Gastrocnemius medialis (tissue), 4 donors: Measurements from ENCODE around the gene SH3GL1.

Source experiments
- POLR2A ChIP-seq, 2 donors: fragments of 450-650 bp; IDR thresholded peaks; one replicate each; pipeline ENCODE4 v1.6.1; 2017; ENCODE audit warnings: antibody characterized with exemption in 2 of 2, mild to moderate bottlenecking in 2 of 2, moderate library complexity in 2 of 2
- TF ChIP-seq, protein P1 (sequence below), 5 experiments: fragments of 450-650 bp in 3 of 5; fragments of 200-600 bp in 2 of 5; sonication (generic) in 2 of 5; IDR thresholded peaks in 4 of 5; conservative IDR thresholded peaks in 1 of 5; 1 replicate in 4 of 5; 2 replicates in 1 of 5; pipeline ENCODE4 v1.5.1; 2016 to 2019; ENCODE audit warnings: antibody characterized with exemption in 5 of 5, mild to moderate bottlenecking in 3 of 5, moderate library complexity in 3 of 5

DNA sequence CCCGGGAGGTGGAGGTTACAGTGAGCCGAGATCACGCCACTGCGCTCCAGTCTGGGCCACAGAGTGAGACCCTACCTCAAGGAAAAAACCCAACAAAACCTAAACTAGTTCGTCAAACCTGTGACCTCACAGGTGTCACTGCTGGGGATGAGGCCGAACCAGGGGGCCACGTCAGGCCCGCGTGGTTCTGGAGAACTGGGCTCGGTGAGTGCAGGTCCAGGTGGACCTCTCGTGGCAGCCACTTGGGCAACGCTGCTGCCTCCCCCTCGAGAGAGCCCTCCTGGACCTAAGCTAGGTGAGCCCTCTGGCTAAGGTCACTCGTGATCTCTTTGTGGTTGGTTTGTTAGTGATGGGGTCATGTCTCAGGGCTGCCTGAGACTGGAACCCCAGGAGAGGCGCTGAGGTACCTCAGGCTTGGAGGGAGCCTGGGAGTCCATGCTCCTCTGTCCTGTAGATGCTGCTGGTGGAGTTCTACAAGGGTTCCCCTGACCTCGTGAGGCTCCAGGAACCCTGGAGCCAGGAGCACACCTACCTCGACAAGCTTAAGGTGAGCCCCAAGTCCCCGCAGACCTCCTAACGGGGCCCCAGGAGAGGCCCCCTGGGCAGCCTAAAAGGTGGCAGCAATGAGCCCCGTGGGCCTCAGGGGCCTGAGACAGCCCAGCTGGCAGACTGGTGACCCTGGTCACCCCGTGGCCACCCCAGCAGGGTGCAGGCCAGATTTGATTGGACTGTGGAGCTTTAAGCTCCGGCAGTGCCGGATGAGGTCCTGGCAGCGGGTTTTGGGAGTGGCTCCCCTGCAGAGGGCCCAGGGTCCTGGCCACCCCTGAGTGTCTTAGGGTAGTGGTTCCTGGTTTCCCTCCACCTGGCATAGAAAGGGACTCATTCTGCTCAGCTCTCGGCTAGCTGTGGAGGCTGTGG, 41.4 kb downstream of the SH3GL1 start:
- TF ChIP-seq, protein P1, sequence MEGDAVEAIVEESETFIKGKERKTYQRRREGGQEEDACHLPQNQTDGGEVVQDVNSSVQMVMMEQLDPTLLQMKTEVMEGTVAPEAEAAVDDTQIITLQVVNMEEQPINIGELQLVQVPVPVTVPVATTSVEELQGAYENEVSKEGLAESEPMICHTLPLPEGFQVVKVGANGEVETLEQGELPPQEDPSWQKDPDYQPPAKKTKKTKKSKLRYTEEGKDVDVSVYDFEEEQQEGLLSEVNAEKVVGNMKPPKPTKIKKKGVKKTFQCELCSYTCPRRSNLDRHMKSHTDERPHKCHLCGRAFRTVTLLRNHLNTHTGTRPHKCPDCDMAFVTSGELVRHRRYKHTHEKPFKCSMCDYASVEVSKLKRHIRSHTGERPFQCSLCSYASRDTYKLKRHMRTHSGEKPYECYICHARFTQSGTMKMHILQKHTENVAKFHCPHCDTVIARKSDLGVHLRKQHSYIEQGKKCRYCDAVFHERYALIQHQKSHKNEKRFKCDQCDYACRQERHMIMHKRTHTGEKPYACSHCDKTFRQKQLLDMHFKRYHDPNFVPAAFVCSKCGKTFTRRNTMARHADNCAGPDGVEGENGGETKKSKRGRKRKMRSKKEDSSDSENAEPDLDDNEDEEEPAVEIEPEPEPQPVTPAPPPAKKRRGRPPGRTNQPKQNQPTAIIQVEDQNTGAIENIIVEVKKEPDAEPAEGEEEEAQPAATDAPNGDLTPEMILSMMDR (IDR thresholded peaks at IDR 0.05 in 4 of 5, conservative IDR thresholded peaks at IDR 0.05 in 1 of 5): no peak
- TF ChIP-seq POLR2A (IDR thresholded peaks at IDR 0.05): no peak
